GM23338 (cell line): ENCODE measurements around the gene IL2. TPM values are rescaled to one million over a fixed set of nuclear protein-coding genes. Genes with fewer than 3 reads are reported as not detected.

Experiments used
- ATAC-seq: fragments of 200-7000 bp; cut with Tn5 transposase; 3 replicates; pipeline ENCODE4 v1.9.1; 2020
- DNase-seq: peaks from one replicate; pipeline ENCODE4 v3.0.0-alpha.2; 2015; ENCODE audit warnings: low spot score
- H2AFZ ChIP-seq: fragments of 200-600 bp; sonication (generic); 2 replicates; pipeline ENCODE4 v1.8.0; 2016; ENCODE audit warnings: antibody characterized with exemption, mild to moderate bottlenecking, moderate library complexity
- H3F3A ChIP-seq: fragments of 200-600 bp; sonication (generic); replicated peaks from 2 replicates; pipeline ENCODE4 v1.8.0; 2017; ENCODE audit warnings: antibody characterized with exemption, mixed run types, low read depth
- H3K27ac ChIP-seq: fragments of 200-600 bp; sonication (generic); 2 replicates; pipeline ENCODE4 v1.6.1; 2016; ENCODE audit warnings: low read depth
- H3K27me3 ChIP-seq: fragments of 200-600 bp; sonication (generic); 2 replicates; pipeline ENCODE4 v1.8.0; 2016; ENCODE audit warnings: mild to moderate bottlenecking, mixed run types, moderate library complexity; ENCODE audit not compliant: insufficient read depth
- H3K36me3 ChIP-seq: fragments of 200-600 bp; sonication (generic); 2 replicates; pipeline ENCODE4 v1.8.0; 2016; ENCODE audit warnings: mild to moderate bottlenecking; ENCODE audit not compliant: insufficient read depth
- H3K4me1 ChIP-seq: fragments of 200-600 bp; sonication (generic); 2 replicates; pipeline ENCODE4 v1.8.0; 2016; ENCODE audit warnings: mild to moderate bottlenecking, moderate library complexity; ENCODE audit not compliant: insufficient read depth
- H3K4me2 ChIP-seq: fragments of 200-600 bp; sonication (generic); 2 replicates; pipeline ENCODE4 v1.7.1; 2017; ENCODE audit warnings: mixed run types
- H3K4me3 ChIP-seq: fragments of 200-600 bp; sonication (generic); 2 replicates; pipeline ENCODE4 v1.6.1; 2016; ENCODE audit warnings: mixed run types
- H3K79me2 ChIP-seq: fragments of 200-600 bp; sonication (generic); replicated peaks from 2 replicates; pipeline ENCODE4 v1.8.0; 2017; ENCODE audit warnings: mild to moderate bottlenecking; ENCODE audit not compliant: insufficient read depth
- H3K9me2 ChIP-seq: fragments of 200-600 bp; sonication (generic); 2 replicates; pipeline ENCODE4 v1.8.0; 2017; ENCODE audit not compliant: insufficient read depth
- H4K20me1 ChIP-seq: fragments of 200-600 bp; sonication (generic); replicated peaks from 2 replicates; pipeline ENCODE4 v1.8.0; 2017; ENCODE audit warnings: mild to moderate bottlenecking; ENCODE audit not compliant: insufficient read depth
- H3K27ac Mint-ChIP-seq: 2 replicates; pipeline ENCODE4 v1.8.0; 2020; ENCODE audit warnings: inconsistent platforms, mild to moderate bottlenecking, moderate library complexity, mixed read lengths
- H3K27me3 Mint-ChIP-seq: 3 replicates; pipeline ENCODE4 v1.8.0; 2022; ENCODE audit warnings: low read depth, mild to moderate bottlenecking, moderate library complexity, mixed read lengths, inconsistent platforms; ENCODE audit not compliant: insufficient read depth, poor library complexity
- H3K36me3 Mint-ChIP-seq: 3 replicates; pipeline ENCODE4 v1.8.0; 2021; ENCODE audit warnings: low read depth, mild to moderate bottlenecking, inconsistent platforms, moderate library complexity, mixed read lengths
- H3K4me1 Mint-ChIP-seq: 3 replicates; pipeline ENCODE4 v1.8.0; 2020; ENCODE audit warnings: mild to moderate bottlenecking, inconsistent platforms, mixed read lengths
- H3K4me3 Mint-ChIP-seq: 3 replicates; pipeline ENCODE4 v1.8.0; 2021; ENCODE audit warnings: moderate library complexity, mild to moderate bottlenecking, inconsistent platforms, mixed read lengths
- H3K9me3 Mint-ChIP-seq: 3 replicates; pipeline ENCODE4 v1.8.0; 2020; ENCODE audit warnings: moderate library complexity, mild to moderate bottlenecking, inconsistent platforms, mixed read lengths
- CREB1 ChIP-seq: fragments of 250-450 bp; sonication (Bioruptor Pico); IDR thresholded peaks from 2 replicates; pipeline ENCODE4 v1.5.0; 2020; ENCODE audit warnings: low read depth, mild to moderate bottlenecking, moderate library complexity
- CTCF ChIP-seq, 2 experiments: fragments of 200-600 bp in 1 of 2; sonication (generic) in 1 of 2; conservative IDR thresholded peaks; 2 replicates each; pipeline versions ENCODE4 v1.5.1 to v1.6.1; 2016 to 2017; ENCODE audit warnings: antibody characterized with exemption in 2 of 2, low read depth in 2 of 2, mild to moderate bottlenecking in 2 of 2, moderate library complexity in 1 of 2
- ETS1 ChIP-seq: IDR thresholded peaks from 2 replicates; pipeline ENCODE4 v1.6.1; 2016; ENCODE audit warnings: antibody characterized with exemption
- EZH2 ChIP-seq: fragments of 200-600 bp; sonication (generic); IDR thresholded peaks from one replicate; pipeline ENCODE4 v1.8.0; 2017; ENCODE audit warnings: antibody characterized with exemption, mild to moderate bottlenecking, low read depth; ENCODE audit not compliant: unreplicated experiment
- EZH2phosphoT487 ChIP-seq: fragments of 200-600 bp; sonication (generic); IDR thresholded peaks from one replicate; pipeline ENCODE4 v1.8.1; 2018; ENCODE audit warnings: antibody characterized with exemption; ENCODE audit not compliant: unreplicated experiment
- JUNB ChIP-seq: IDR thresholded peaks from one replicate; pipeline ENCODE4 v1.6.1; 2016; ENCODE audit warnings: antibody characterized with exemption; ENCODE audit not compliant: unreplicated experiment
- NANOG ChIP-seq: IDR thresholded peaks from 2 replicates; pipeline ENCODE4 v1.6.1; 2016; ENCODE audit warnings: antibody characterized with exemption, borderline replicate concordance
- REST ChIP-seq: IDR thresholded peaks from one replicate; pipeline ENCODE4 v1.6.1; 2018; ENCODE audit warnings: antibody characterized with exemption; ENCODE audit not compliant: unreplicated experiment
- STAT1 ChIP-seq: IDR thresholded peaks from one replicate; pipeline ENCODE4 v1.6.1; 2016; ENCODE audit warnings: antibody characterized with exemption; ENCODE audit not compliant: unreplicated experiment
- ZNF331 ChIP-seq: fragments of 250-450 bp; sonication (Bioruptor Pico); IDR thresholded peaks from 2 replicates; pipeline ENCODE4 v1.5.0; 2020; ENCODE audit warnings: low read depth, mild to moderate bottlenecking, moderate library complexity
- ZNF462 ChIP-seq: fragments of 250-450 bp; sonication (Bioruptor Pico); IDR thresholded peaks from 2 replicates; pipeline ENCODE4 v1.5.0; 2020; ENCODE audit warnings: mild to moderate bottlenecking, moderate library complexity
- polyA plus RNA-seq: library from polyadenylated mRNA; unstranded; fragments of >200 nt; fragmentation: Nextera tagmentation; extraction: Ambion mirVana; gene quantifications from 2 replicates; pipeline ENCODE4 v1.2.1, GENCODE V29; 2016
- total RNA-seq: library from RNA; depleted of rRNA; stranded (reverse); fragments of >200 nt; shearing (Covaris generic); gene quantifications from 2 replicates; pipeline ENCODE4 v1.2.3, GENCODE V29; 2014

Gene IL2
- total and polyA plus RNA-seq, 2 experiments from 2014 or later = not detected

- Mint-ChIP-seq H3K9me3 (peaks cover 51% of the 10 kb centered on the region), H3K4me1 (no peaks in the 10 kb centered on the region), H3K27me3 (no peaks in the 10 kb centered on the region), H3K4me3 (no peak overlapping the region), H3K36me3 (peaks cover 13% of the 10 kb centered on the region), H3K27ac (no peak overlapping the region)
- Histone ChIP-seq H4K20me1 (no peaks in the 10 kb centered on the region), H2AFZ (no peak overlapping the region), H3K27ac (no peak overlapping the region), H3K27me3 (no peaks in the 10 kb centered on the region), H3K4me3 (no peak overlapping the region), H3K9me2 (no peaks in the 10 kb centered on the region), H3F3A (no peaks in the 10 kb centered on the region), H3K36me3 (0 out of 2 replicates have a peak, but pooled peaks cover 12% of the 10 kb centered on the region), H3K4me1 (no peaks in the 10 kb centered on the region), H3K79me2 (no peaks in the 10 kb centered on the region), H3K4me2 (no peak overlapping the region)
- TF ChIP-seq REST = no peak
- no peak for TF ChIP-seq CTCF (conservative IDR thresholded peaks at IDR 0.05; ENCODE audit: low read depth in 2 of 2)
- no peak for TF ChIP-seq ETS1
- no peak for TF ChIP-seq STAT1
- no peak for TF ChIP-seq ZNF462
- TF ChIP-seq ZNF331 = no peak
- TF ChIP-seq CREB1 (CRISPR knock-in tag) = no peak
- no peak for TF ChIP-seq JUNB
- no peak for TF ChIP-seq NANOG
- TF ChIP-seq EZH2 = no peak
- TF ChIP-seq EZH2phosphoT487 = no peak
- ATAC-seq (no peak), DNase-seq (no peak)
These were observed 32.5 kb upstream of the IL2 start for GRCh38 chr4:122489061-122489460.
